ENCODE data around the gene POU4F2.
"Not testable (repeated sequence)": the region's sequence is repeated elsewhere in the genome, so short reads cannot be mapped to it uniquely, and the experiment has no call there.

The POU4F2 gene

GRCh38 chr4:146661367-146661766, 22.7 kb downstream of the POU4F2 start:
- DNase-seq = no peak

- not testable (repeated sequence) for DNase-seq
These were observed 25.2 kb downstream of the POU4F2 start for GRCh38 chr4:146663968-146664311.

DNA sequence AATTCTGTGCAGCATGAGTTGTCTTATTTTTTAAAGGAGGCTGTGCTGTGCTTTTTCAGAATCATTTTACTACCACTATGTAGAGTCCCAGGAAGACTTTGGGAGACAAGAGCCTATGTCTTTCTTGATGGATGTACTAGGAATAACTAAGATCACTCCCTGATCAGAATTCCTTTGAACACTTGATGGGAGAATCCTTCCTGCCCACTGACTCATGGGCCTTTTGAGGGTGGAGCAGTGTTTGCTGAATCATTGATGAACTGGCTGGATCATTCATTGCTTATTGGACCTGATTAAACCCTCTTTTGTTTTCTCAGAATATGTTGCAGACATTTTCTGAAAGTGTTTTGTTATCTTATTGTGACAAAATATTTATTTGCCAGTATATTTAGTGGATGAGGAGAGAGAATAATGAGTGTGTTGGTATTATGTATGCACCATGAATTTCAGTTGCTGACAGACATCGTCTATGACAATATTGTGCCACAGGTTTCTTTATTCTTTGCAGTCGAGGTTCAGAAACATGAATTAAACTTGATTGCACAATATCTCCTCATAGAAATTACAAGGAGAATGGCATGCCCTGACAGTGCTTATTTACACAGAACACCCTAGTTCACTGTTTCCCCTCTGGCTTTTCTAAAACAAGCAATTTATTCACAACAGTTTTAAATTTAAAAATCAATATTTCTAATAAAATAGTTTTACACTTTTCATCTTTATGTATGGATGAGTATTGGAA, 36.3 kb downstream of the POU4F2 start:
- DNase-seq = no peak
